ENCODE data around the gene NALCN. TPM values are rescaled to one million over a fixed set of nuclear protein-coding genes. Genes with fewer than 3 reads are reported as not detected.

Gene NALCN
- total and polyA plus RNA-seq, 10 of the 15 experiments (the other 5 are each of a cell fraction or from before 2014, with no cell fraction given): under 0.01 TPM; not detected in 9

GRCh38 chr13:101415358-101416174 is 742 bp downstream of the NALCN start:
- intact Hi-C loops (cut with micrococcal nuclease; ENCODE audit: unreplicated experiment): no loop called here
- RAD21 ChIA-PET (ENCODE audit: unreplicated experiment): no interaction called here
- no peaks in the 10 kb centered on the region for H3K4me1 ChIP-seq (ENCODE audit: control insufficient read depth, insufficient read depth, low read length)

More at GRCh38 chr13:101415358-101416174, 742 bp downstream of the NALCN start:
- FAIRE-seq (peak; percentile 18), DNase-seq (ENCODE audit: low read depth, low spot score) (no peak), ATAC-seq (peak; percentile 55)
- Histone ChIP-seq H3K4me2 (ENCODE audit: control insufficient read depth, insufficient read depth) (no peak overlapping the region), H3K27me3 (replicated peaks in 1 of 2; ENCODE audit: control insufficient read depth in 2 of 2, insufficient read depth in 2 of 2, low read length in 1 of 2) (no peaks in the 10 kb centered on the region; a peak in 1 of 4 replicates), H3K9ac (ENCODE audit: control insufficient read depth, insufficient read depth, low read length) (no peak overlapping the region), H3K27ac (ENCODE audit: control insufficient read depth, insufficient read depth) (no peak overlapping the region), H3K79me2 (ENCODE audit: control insufficient read depth, insufficient read depth, low read length) (no peaks in the 10 kb centered on the region), H4K20me1 (ENCODE audit: control insufficient read depth, insufficient read depth) (no peaks in the 10 kb centered on the region), H3K4me3 (no peak overlapping the region), H3K9me3 (replicated peaks; ENCODE audit: control insufficient read depth, insufficient read depth, low read length) (no peaks in the 10 kb centered on the region), H3K36me3 (ENCODE audit: control insufficient read depth in 2 of 2, insufficient read depth in 2 of 2, low read length in 1 of 2) (no peaks in the 10 kb centered on the region), H2AFZ (ENCODE audit: control insufficient read depth, low read depth, low read length) (no peak overlapping the region)
- no peak for TF ChIP-seq NR2C1 (IDR thresholded peaks at IDR 0.05)
- TF ChIP-seq, protein P1, sequence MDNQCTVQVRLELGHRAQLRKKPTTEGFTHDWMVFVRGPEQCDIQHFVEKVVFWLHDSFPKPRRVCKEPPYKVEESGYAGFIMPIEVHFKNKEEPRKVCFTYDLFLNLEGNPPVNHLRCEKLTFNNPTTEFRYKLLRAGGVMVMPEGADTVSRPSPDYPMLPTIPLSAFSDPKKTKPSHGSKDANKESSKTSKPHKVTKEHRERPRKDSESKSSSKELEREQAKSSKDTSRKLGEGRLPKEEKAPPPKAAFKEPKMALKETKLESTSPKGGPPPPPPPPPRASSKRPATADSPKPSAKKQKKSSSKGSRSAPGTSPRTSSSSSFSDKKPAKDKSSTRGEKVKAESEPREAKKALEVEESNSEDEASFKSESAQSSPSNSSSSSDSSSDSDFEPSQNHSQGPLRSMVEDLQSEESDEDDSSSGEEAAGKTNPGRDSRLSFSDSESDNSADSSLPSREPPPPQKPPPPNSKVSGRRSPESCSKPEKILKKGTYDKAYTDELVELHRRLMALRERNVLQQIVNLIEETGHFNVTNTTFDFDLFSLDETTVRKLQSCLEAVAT (IDR thresholded peaks at IDR 0.05): no peak
- TF ChIP-seq HDAC2 (IDR thresholded peaks at IDR 0.05): no peak
- no peak for TF ChIP-seq ZNF687 (IDR thresholded peaks at IDR 0.05)
- ChIA-PET CTCF (no interaction called here), SMC1A (ENCODE audit: uncharacterized antibody, unreplicated experiment) (no interaction called here), POLR2A (no interaction called here)
- WGBS (ENCODE audit: insufficient coverage, insufficient replicate concordance, low lambda C conversion rate, missing lambda C conversion rate): 13% methylated on average over 18 of the region's 43 CpGs
- no TSS peak for BruUV-seq (replicated peaks)
- in situ Hi-C loops (cut with MboI): no loop called here
